Measurements from ENCODE around the gene DENND2C.

DENND2C gene

GRCh38 chr1:114623364-114623763 lies 46.5 kb downstream of the DENND2C start:
- CTCF ChIA-PET: no interaction called here
- TF ChIP-seq, protein P1, sequence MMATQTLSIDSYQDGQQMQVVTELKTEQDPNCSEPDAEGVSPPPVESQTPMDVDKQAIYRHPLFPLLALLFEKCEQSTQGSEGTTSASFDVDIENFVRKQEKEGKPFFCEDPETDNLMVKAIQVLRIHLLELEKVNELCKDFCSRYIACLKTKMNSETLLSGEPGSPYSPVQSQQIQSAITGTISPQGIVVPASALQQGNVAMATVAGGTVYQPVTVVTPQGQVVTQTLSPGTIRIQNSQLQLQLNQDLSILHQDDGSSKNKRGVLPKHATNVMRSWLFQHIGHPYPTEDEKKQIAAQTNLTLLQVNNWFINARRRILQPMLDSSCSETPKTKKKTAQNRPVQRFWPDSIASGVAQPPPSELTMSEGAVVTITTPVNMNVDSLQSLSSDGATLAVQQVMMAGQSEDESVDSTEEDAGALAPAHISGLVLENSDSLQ (IDR thresholded peaks at IDR 0.05): no peak
- TF ChIP-seq NFRKB (IDR thresholded peaks at IDR 0.05) (no peak), HDGF (IDR thresholded peaks at IDR 0.05; ENCODE audit: borderline replicate concordance) (no peak), TARDBP (IDR thresholded peaks at IDR 0.05) (no peak), ELF4 (IDR thresholded peaks at IDR 0.05) (no peak), FOXK2 (IDR thresholded peaks at IDR 0.05) (no peak), FOXA1 (IDR thresholded peaks at IDR 0.05) (no peak), LEF1 (IDR thresholded peaks at IDR 0.05; ENCODE audit: borderline replicate concordance) (no peak), SUZ12 (IDR thresholded peaks at IDR 0.05) (no peak), ZNF384 (IDR thresholded peaks at IDR 0.05) (no peak), BHLHE40 (IDR thresholded peaks at IDR 0.05; ENCODE audit: borderline replicate concordance) (no peak), SP1 (IDR thresholded peaks at IDR 0.05) (no peak), L3MBTL2 (conservative IDR thresholded peaks at IDR 0.05) (no peak), FOXM1 (IDR thresholded peaks at IDR 0.05; ENCODE audit: borderline replicate concordance) (no peak)
- POLR2A ChIA-PET: no interaction called here
- no peak for DNase-seq (ENCODE audit: extremely low spot score)

DNA sequence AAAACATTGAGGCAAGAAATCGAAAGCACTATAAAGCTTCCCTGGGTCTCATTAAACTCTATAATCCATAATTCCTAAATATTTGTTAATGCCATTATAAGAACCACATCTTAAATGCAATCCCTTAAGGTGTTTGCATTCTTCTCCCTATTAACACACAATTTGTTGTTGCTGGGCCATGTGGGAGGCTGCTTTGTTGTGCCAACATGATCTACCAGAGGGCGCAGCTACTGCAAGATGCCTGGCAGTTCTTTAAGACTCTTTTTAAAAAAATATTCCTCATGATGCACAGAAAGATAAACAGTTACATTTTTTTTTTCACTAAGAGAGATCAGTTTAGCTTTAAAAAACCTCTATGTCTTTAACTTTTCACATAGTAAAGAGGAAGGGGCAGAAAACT lies 49.4 kb downstream of the DENND2C start:
- DNase-seq (ENCODE audit: extremely low spot score): no peak
- ChIA-PET POLR2A (interaction anchor here (0.6 kb wide), 1 partner anchor 340 kb away, joined by 3 read pairs; no protein-coding TSS in a partner anchor), CTCF (no interaction called here)
- no peak for TF ChIP-seq FOXA1 (IDR thresholded peaks at IDR 0.05)

DNA sequence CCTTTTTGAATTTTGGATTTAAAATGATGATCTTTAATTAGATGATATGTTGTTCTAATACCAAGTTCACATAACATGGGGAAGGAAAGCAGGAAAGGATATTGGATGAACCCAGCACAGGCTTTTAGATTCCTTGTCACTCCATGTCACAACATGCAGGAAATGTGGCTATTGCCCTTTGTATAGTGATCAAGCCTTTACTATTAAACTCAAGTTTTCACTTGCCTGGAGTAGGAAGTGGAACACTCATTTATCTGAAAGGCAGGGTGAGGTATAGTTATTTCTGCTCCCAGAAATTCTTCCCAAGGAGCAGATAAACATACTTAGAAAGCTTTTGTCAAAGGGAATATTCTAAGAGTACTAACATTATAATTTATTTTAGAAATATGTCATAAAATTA lies 51.2 kb downstream of the DENND2C start:
- CTCF ChIA-PET: no interaction called here
- POLR2A ChIA-PET: no interaction called here
- TF ChIP-seq, protein P1 (IDR thresholded peaks at IDR 0.05): no peak
- DNase-seq (ENCODE audit: extremely low spot score): no peak

DNA sequence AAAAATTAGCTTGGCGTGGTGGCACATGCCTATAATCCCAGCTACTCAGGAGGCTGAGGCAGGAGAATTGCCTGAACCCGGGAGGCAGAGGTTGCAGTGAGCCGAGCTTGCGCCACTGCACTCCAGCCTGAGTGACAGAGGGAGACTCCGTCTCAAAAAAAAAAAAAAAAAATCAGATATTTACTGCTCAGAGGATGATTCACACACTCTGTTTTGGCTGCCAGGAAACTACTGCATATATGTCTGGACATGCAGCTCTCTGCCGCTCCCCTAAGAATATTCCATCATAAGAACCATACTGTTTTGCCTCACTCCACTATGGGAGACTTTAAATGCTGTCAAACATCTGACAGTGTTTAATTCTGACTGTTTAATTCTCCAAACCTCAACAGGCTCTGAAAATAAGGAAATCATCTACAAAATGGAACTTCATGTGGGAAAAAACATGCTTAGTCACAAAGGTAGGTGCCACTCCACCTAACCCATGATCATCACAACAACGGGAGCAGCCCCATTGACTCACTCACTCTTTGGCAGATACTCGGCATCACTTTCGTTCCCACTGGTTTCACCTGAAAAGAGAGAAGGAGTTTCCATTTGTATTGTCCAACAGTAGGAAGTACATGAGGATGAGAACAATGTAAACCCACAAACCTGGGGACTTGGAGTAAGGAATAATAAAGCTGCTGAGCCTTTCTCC lies 59.2 kb downstream of the DENND2C start:
- POLR2A ChIA-PET: no interaction called here
- no peak for DNase-seq (ENCODE audit: extremely low spot score)
- TF ChIP-seq SP1 (IDR thresholded peaks at IDR 0.05) (no peak), L3MBTL2 (conservative IDR thresholded peaks at IDR 0.05) (no peak), FOXK2 (IDR thresholded peaks at IDR 0.05) (no peak), HDGF (IDR thresholded peaks at IDR 0.05; ENCODE audit: borderline replicate concordance) (no peak), BHLHE40 (IDR thresholded peaks at IDR 0.05; ENCODE audit: borderline replicate concordance) (no peak), SUZ12 (IDR thresholded peaks at IDR 0.05) (no peak), CTBP1 (IDR thresholded peaks at IDR 0.05; ENCODE audit: borderline replicate concordance) (no peak), LEF1 (IDR thresholded peaks at IDR 0.05; ENCODE audit: borderline replicate concordance) (no peak), ZNF384 (IDR thresholded peaks at IDR 0.05) (no peak), ELF4 (IDR thresholded peaks at IDR 0.05) (no peak), TARDBP (IDR thresholded peaks at IDR 0.05) (no peak), ARNT (IDR thresholded peaks at IDR 0.05) (no peak), NFRKB (IDR thresholded peaks at IDR 0.05) (no peak), FOXM1 (IDR thresholded peaks at IDR 0.05; ENCODE audit: borderline replicate concordance) (no peak), FOXA1 (IDR thresholded peaks at IDR 0.05) (no peak)
- TF ChIP-seq, protein P1 (IDR thresholded peaks at IDR 0.05): no peak
- CTCF ChIA-PET: no interaction called here

DNA sequence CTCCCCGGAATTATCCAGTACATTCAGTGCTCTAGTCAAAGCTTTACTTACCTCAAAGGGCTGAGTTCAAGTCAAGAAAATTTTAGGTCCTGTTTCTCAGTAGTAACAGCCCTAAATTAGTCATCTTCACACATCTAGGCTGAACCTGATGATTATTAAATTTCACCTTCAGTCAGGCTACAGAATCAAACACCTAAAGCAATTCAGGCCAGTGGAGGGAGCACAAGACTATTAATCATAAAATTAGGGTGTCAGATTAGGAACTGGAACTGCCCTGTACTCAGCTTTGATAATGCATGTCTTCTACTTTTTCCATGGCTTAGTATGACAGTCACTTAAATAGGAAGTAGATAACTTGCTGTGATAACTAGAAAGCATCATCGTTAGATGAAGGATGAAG lies 60.0 kb downstream of the DENND2C start:
- DNase-seq (ENCODE audit: extremely low spot score): no peak
- no peak for TF ChIP-seq SUZ12 (IDR thresholded peaks at IDR 0.05)
- TF ChIP-seq, protein P1 (IDR thresholded peaks at IDR 0.05): no peak
- TF ChIP-seq HDGF (IDR thresholded peaks at IDR 0.05; ENCODE audit: borderline replicate concordance): no peak
- no peak for TF ChIP-seq ZNF384 (IDR thresholded peaks at IDR 0.05)
- no peak for TF ChIP-seq FOXM1 (IDR thresholded peaks at IDR 0.05; ENCODE audit: borderline replicate concordance)
- no peak for TF ChIP-seq SP1 (IDR thresholded peaks at IDR 0.05)
- TF ChIP-seq TARDBP (IDR thresholded peaks at IDR 0.05): no peak
- no peak for TF ChIP-seq FOXK2 (IDR thresholded peaks at IDR 0.05)
- no peak for TF ChIP-seq LEF1 (IDR thresholded peaks at IDR 0.05; ENCODE audit: borderline replicate concordance)
- TF ChIP-seq NFRKB (IDR thresholded peaks at IDR 0.05): no peak
- TF ChIP-seq CTBP1 (IDR thresholded peaks at IDR 0.05; ENCODE audit: borderline replicate concordance): no peak
- POLR2A ChIA-PET: no interaction called here
- CTCF ChIA-PET: interaction anchor here (0.6 kb wide), 1 partner anchor 24 kb away, joined by 3 read pairs; no protein-coding TSS in a partner anchor

DNA sequence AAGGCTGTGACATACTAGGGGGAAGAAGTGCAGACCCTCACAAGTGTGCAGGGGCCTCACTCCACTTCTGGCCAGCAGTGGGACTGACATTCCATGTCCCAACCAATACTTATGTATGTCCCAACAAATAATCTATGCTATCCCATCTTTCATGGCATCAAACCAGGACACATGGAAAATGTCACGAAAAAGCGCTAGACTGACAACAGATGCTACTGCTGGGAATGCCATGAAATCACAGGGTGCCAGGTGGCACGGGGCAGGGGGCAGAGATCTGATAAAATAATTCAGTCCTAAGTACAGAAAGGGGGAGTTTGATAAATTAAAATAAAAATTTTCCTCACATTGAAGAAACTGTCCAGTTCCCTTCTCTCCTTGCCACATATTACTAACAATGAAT lies 60.8 kb downstream of the DENND2C start:
- ChIA-PET CTCF (no interaction called here), POLR2A (no interaction called here)
- TF ChIP-seq L3MBTL2 (conservative IDR thresholded peaks at IDR 0.05): no peak
- TF ChIP-seq BHLHE40 (IDR thresholded peaks at IDR 0.05; ENCODE audit: borderline replicate concordance): no peak
- no peak for TF ChIP-seq ZNF384 (IDR thresholded peaks at IDR 0.05)
- TF ChIP-seq SUZ12 (IDR thresholded peaks at IDR 0.05): no peak
- TF ChIP-seq TARDBP (IDR thresholded peaks at IDR 0.05): no peak
- no peak for TF ChIP-seq SP1 (IDR thresholded peaks at IDR 0.05)
- no peak for TF ChIP-seq CTBP1 (IDR thresholded peaks at IDR 0.05; ENCODE audit: borderline replicate concordance)
- TF ChIP-seq LEF1 (IDR thresholded peaks at IDR 0.05; ENCODE audit: borderline replicate concordance): no peak
- TF ChIP-seq FOXM1 (IDR thresholded peaks at IDR 0.05; ENCODE audit: borderline replicate concordance): no peak
- no peak for TF ChIP-seq ELF4 (IDR thresholded peaks at IDR 0.05)
- no peak for TF ChIP-seq HDGF (IDR thresholded peaks at IDR 0.05; ENCODE audit: borderline replicate concordance)
- no peak for DNase-seq (ENCODE audit: extremely low spot score)
